Gastrocnemius medialis (tissue), 4 donors: ENCODE results near the gene TMLHE. TPM values are rescaled to one million over a fixed set of nuclear protein-coding genes. Genes with fewer than 3 reads are reported as not detected.
A peak's percentile ranks its signal among the peaks of the same experiment; 100 is the strongest.
"Not testable (repeated sequence)": the region's sequence is repeated elsewhere in the genome, so short reads cannot be mapped to it uniquely, and the experiment has no call there.

Experiments used
- ATAC-seq, 2 donors: fragments of 150-250 bp; one replicate each; pipeline ENCODE4 v1.9.1; 2016
- DNase-seq, 2 donors: peaks; one replicate each; pipeline ENCODE4 v3.0.0-alpha.2; 2019
- H3K27ac ChIP-seq, 4 donors: fragments of 200-600 bp; sonication (generic); 1 replicate in 1 of 4; 2 replicates in 3 of 4; pipeline ENCODE4 v1.5.1; 2016 to 2018; ENCODE audit warnings: mild to moderate bottlenecking in 2 of 4, moderate library complexity in 1 of 4
- H3K27me3 ChIP-seq, 3 donors: fragments of 200-600 bp; sonication (generic) in 2 of 3; 1 replicate in 1 of 3; 2 replicates in 2 of 3; pipeline versions ENCODE4 v1.5.1 to v1.6.0; 2016 to 2019; ENCODE audit warnings: mild to moderate bottlenecking in 1 of 3, moderate library complexity in 1 of 3
- H3K36me3 ChIP-seq, 2 donors: fragments of 200-600 bp; sonication (generic) in 1 of 2; one replicate each; pipeline ENCODE4 v1.5.1; 2017 to 2018
- H3K4me1 ChIP-seq, 2 donors: fragments of 200-600 bp; sonication (generic) in 1 of 2; one replicate each; pipeline ENCODE4 v1.5.1; 2016 to 2017; ENCODE audit warnings: mild to moderate bottlenecking in 2 of 2
- H3K4me3 ChIP-seq, 4 donors: fragments of 200-600 bp; sonication (generic) in 3 of 4; 1 replicate in 1 of 4; 2 replicates in 3 of 4; pipeline ENCODE4 v1.5.1; 2016 to 2019; ENCODE audit warnings: mild to moderate bottlenecking in 2 of 4
- H3K9me3 ChIP-seq, 3 donors: fragments of 200-600 bp; sonication (generic) in 2 of 3; 1 replicate in 1 of 3; 2 replicates in 2 of 3; pipeline ENCODE4 v1.5.1; 2016 to 2019
- POLR2A ChIP-seq, 2 donors: fragments of 450-650 bp; IDR thresholded peaks; one replicate each; pipeline ENCODE4 v1.6.1; 2017; ENCODE audit warnings: antibody characterized with exemption in 2 of 2, mild to moderate bottlenecking in 2 of 2, moderate library complexity in 2 of 2
- in situ Hi-C, 4 donors: fragments of 200-750 bp; cut with MboI; loops; one replicate each; pipeline versions ENCODE4 v1.15.0 to v1.8.0; 2017; ENCODE audit warnings: low sequenced_read_pairs in 4 of 4
- intact Hi-C: fragments of 100-400 bp; cut with DNase I; formaldehyde crosslinking; loops from one replicate; pipeline ENCODE4 v1.15.1; 2023; ENCODE audit warnings: low total_unique reads
- total RNA-seq, 4 donors: library from RNA; depleted of rRNA; stranded (reverse); fragments of >200 nt; gene quantifications; one replicate each; pipeline versions ENCODE4 v1.1.0 to v1.2.3, GENCODE V29; 2016
- TF ChIP-seq, protein P1 (sequence below), 5 experiments: fragments of 450-650 bp in 3 of 5; fragments of 200-600 bp in 2 of 5; sonication (generic) in 2 of 5; IDR thresholded peaks in 4 of 5; conservative IDR thresholded peaks in 1 of 5; 1 replicate in 4 of 5; 2 replicates in 1 of 5; pipeline ENCODE4 v1.5.1; 2016 to 2019; ENCODE audit warnings: antibody characterized with exemption in 5 of 5, mild to moderate bottlenecking in 3 of 5, moderate library complexity in 3 of 5

The TMLHE gene, protein sequence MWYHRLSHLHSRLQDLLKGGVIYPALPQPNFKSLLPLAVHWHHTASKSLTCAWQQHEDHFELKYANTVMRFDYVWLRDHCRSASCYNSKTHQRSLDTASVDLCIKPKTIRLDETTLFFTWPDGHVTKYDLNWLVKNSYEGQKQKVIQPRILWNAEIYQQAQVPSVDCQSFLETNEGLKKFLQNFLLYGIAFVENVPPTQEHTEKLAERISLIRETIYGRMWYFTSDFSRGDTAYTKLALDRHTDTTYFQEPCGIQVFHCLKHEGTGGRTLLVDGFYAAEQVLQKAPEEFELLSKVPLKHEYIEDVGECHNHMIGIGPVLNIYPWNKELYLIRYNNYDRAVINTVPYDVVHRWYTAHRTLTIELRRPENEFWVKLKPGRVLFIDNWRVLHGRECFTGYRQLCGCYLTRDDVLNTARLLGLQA
- total RNA-seq: 10 to 100 TPM; 13.7 to 25.7 (median 17.4) TPM

DNA sequence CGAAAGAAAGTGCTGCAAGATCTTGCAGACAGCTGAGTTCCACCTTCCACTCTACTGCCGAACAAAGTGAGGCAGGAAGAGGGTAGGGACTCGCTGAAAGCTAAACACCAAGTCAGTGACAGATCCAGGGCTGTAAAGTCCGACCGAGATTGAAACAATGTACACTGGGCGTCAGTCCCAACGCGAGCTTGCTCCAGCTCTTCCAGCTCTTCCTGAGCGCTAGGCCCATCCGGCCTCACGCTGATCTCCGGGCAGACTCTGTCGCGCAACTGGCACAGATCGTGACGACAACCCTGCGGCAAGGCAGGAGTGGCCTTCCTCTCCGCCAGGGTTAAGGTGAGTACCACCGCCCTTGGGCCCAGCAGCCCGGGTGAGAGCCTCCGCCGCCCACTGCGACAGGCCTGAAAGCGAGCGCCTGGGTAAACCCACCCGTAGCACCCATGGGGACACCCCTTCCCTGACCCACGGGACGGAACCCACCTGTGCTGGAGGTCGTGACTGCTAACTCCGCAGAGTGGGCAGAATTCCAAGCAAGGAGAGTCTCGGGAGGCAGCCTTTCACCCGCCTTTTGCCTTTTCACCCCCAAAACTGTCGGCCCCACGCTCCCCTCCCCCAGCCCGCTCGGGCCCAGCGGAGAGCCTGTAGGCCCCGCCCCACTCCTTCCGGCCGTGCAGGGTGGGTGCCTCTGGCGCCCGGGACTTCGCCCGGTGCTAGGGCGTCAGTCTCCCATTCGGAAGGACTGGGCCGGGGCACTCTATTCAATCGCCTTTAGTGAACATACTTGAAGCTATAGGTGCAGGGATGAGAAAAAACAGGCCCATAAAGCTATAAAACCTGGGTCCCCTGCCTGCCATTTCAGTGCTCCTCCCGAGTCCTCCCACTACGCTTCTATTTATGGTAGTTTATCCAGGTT lies at the start of gene TMLHE, which contains the start of gene SPRY3:
Gene TMLHE (minus strand): TSS at position 641 of the 913 bp plus-strand sequence. CDS start 67,676 bp downstream, outside the sequence.
Gene SPRY3 (plus strand): TSS at position 275 of the 913 bp plus-strand sequence.
- in situ Hi-C loops: no loop called here
- no peaks in the 10 kb centered on the region for H3K9me3 ChIP-seq

DNA sequence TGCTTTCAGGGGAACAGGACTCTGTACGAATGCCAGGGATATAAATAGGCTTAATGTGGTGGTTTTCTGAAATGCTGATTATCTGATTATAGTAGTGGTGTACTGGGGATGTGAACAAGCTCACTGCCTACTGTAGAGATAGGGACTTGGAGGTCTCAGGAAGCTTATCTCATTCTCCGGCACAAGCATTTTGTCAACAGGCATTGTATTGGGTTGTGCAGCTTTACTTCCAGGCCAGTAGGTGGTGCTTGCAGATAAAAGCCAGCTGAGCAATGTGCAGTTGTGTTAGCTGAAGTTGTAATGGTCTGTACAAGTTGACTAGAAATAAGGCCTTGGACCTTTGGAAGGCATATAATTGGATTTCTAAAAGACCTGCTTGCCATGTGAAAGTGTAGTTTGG lies 49.5 kb upstream of the TMLHE start:
- Histone ChIP-seq H3K36me3 (no peaks in the 10 kb centered on the region), H3K27ac (no peak overlapping the region), H3K4me1 (no peaks in the 10 kb centered on the region), H3K27me3 (no peaks in the 10 kb centered on the region), H3K4me3 (no peak overlapping the region), H3K9me3 (no peaks in the 10 kb centered on the region)
- TF ChIP-seq POLR2A (IDR thresholded peaks at IDR 0.05): no peak
- TF ChIP-seq, protein P1, sequence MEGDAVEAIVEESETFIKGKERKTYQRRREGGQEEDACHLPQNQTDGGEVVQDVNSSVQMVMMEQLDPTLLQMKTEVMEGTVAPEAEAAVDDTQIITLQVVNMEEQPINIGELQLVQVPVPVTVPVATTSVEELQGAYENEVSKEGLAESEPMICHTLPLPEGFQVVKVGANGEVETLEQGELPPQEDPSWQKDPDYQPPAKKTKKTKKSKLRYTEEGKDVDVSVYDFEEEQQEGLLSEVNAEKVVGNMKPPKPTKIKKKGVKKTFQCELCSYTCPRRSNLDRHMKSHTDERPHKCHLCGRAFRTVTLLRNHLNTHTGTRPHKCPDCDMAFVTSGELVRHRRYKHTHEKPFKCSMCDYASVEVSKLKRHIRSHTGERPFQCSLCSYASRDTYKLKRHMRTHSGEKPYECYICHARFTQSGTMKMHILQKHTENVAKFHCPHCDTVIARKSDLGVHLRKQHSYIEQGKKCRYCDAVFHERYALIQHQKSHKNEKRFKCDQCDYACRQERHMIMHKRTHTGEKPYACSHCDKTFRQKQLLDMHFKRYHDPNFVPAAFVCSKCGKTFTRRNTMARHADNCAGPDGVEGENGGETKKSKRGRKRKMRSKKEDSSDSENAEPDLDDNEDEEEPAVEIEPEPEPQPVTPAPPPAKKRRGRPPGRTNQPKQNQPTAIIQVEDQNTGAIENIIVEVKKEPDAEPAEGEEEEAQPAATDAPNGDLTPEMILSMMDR (IDR thresholded peaks at IDR 0.05 in 4 of 5, conservative IDR thresholded peaks at IDR 0.05 in 1 of 5): no peak
- DNase-seq: no peak
- intact Hi-C loops (no loop called here), in situ Hi-C loops (no loop called here)
- no peak for ATAC-seq

More for the DNA sequence above, at the start of gene TMLHE, which contains the start of gene SPRY3:
- Histone ChIP-seq H3K4me1 (peaks cover 4 to 8% of the 10 kb centered on the region in 2 donors), H3K36me3 (no peaks in the 10 kb centered on the region), H3K27me3 (no peaks in the 10 kb centered on the region), H3K4me3 (peak within 1 kb of the TSS; percentile 72 to 83 (median 79)), H3K27ac (peak within 1 kb of the TSS; percentile 88 to 96 (median 91))
- TF ChIP-seq, protein P1 (IDR thresholded peaks at IDR 0.05 in 4 of 5, conservative IDR thresholded peaks at IDR 0.05 in 1 of 5): no peak
- no peak for TF ChIP-seq POLR2A (IDR thresholded peaks at IDR 0.05)
- DNase-seq: peak; percentile 11 to 40
- peak; percentile 88 to 91 for ATAC-seq
- intact Hi-C loops: loop anchor here (5.0 to 10.0 kb wide), 2 partner anchors 155 to 808 kb away; partner anchors contain the start of gene MPP1

DNA sequence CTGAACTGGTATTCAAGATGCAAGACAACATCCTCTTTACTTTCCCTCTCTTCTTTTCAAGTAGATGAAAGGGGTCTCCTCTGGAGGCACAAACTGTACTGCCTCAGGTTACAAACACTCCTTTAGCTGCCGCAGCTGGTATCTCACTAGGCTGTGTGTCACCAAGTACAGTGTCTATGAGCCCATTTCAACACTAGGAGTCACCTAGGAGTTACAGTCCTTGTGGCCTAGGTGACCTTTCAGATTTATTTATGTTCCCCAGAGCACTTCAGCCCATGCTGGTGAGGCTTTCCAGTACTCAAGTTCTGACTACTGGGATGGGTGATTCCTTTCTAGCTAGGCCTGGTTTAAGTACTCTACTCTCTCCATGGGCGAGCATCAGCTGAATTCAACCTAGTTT lies 32.4 kb upstream of the TMLHE start:
- H3K27ac ChIP-seq: no peak overlapping the region
- in situ Hi-C loops: no loop called here
- no peaks in the 10 kb centered on the region for H3K4me1 ChIP-seq
- ATAC-seq (no peak), DNase-seq (no peak)
- intact Hi-C loops: no loop called here
- no peak overlapping the region for H3K4me3 ChIP-seq
- no peaks in the 10 kb centered on the region for H3K27me3 ChIP-seq
- TF ChIP-seq, protein P1 (IDR thresholded peaks at IDR 0.05 in 4 of 5, conservative IDR thresholded peaks at IDR 0.05 in 1 of 5): no peak
- no peak for TF ChIP-seq POLR2A (IDR thresholded peaks at IDR 0.05)
- H3K9me3 ChIP-seq: no peaks in the 10 kb centered on the region
- H3K36me3 ChIP-seq: no peaks in the 10 kb centered on the region

DNA sequence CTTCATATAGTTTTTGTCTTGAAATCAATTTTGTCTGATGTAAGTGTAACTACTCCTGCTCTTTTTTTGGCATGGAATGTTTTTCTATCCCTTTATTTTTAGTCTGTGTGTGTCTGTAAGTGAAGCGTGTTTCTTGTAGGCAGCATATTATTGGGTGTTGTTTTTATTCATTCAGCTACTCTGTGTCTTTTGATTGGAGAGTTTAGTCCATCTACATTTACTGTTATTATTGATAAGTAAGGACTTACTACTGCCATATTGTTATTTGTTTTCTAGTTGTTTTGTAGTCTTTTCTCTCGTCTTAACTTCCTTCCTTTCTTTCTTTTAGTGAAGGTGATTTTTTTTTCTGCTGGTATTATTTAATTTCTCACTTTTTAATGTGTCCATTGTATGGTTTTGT lies 30.5 kb upstream of the TMLHE start:
- DNase-seq (no peak), ATAC-seq (no peak)
- Histone ChIP-seq H3K4me3 (no peak overlapping the region), H3K9me3 (no peaks in the 10 kb centered on the region), H3K36me3 (no peaks in the 10 kb centered on the region), H3K27me3 (no peaks in the 10 kb centered on the region), H3K27ac (no peak overlapping the region), H3K4me1 (no peaks in the 10 kb centered on the region)
- in situ Hi-C loops: no loop called here
- intact Hi-C loops: no loop called here
- TF ChIP-seq, protein P1 (IDR thresholded peaks at IDR 0.05 in 4 of 5, conservative IDR thresholded peaks at IDR 0.05 in 1 of 5): no peak
- TF ChIP-seq POLR2A (IDR thresholded peaks at IDR 0.05): no peak

DNA sequence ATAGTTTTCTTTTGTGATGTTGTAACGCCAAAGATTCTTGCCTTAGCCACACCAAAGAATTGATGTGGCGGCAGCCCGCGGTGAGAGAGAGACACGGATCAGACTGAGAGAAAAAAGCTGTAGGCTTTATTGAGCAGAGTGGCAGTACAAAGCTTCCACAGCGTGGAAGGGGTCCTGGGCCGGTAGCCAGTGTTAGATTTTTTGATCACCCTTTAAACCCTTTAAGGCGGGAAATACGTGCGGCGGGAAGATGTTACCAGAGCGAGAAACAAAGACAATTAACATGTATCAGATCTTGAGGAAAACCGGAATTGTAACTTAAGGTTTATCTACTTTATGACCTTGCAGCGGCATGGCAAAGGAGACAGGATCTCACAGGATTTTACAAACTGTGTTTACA lies 28.6 kb upstream of the TMLHE start:
- H3K4me1 ChIP-seq, ATAC-seq, H3K27ac ChIP-seq, H3K9me3 ChIP-seq, H3K36me3 ChIP-seq, intact Hi-C loops, DNase-seq, H3K27me3 ChIP-seq, in situ Hi-C loops: not testable (repeated sequence)
- peak overlapping the region in 1 of 4 donors; percentile 4 for H3K4me3 ChIP-seq
